Ovary (tissue), 3 donors: ENCODE data around the gene CCDC187.

Experiments used
- EP300 ChIP-seq: sonication (generic); formaldehyde crosslinking; IDR thresholded peaks from one replicate; pipeline ENCODE4 v1.6.1; 2017; ENCODE audit warnings: antibody characterized with exemption
- POLR2A ChIP-seq: fragments of 450-650 bp; IDR thresholded peaks from one replicate; pipeline ENCODE4 v1.6.1; 2017; ENCODE audit warnings: antibody characterized with exemption, mild to moderate bottlenecking, moderate library complexity
- TF ChIP-seq, protein P1 (sequence below), 3 donors: fragments of 450-650 bp in 2 of 3; fragments of 200-600 bp in 1 of 3; IDR thresholded peaks; one replicate each; pipeline versions ENCODE4 v1.5.1 to v1.8.0; 2016 to 2022; ENCODE audit warnings: antibody characterized with exemption in 3 of 3, mild to moderate bottlenecking in 1 of 3
- donor health status: DM: no; HTN: no; CAD: no.

DNA sequence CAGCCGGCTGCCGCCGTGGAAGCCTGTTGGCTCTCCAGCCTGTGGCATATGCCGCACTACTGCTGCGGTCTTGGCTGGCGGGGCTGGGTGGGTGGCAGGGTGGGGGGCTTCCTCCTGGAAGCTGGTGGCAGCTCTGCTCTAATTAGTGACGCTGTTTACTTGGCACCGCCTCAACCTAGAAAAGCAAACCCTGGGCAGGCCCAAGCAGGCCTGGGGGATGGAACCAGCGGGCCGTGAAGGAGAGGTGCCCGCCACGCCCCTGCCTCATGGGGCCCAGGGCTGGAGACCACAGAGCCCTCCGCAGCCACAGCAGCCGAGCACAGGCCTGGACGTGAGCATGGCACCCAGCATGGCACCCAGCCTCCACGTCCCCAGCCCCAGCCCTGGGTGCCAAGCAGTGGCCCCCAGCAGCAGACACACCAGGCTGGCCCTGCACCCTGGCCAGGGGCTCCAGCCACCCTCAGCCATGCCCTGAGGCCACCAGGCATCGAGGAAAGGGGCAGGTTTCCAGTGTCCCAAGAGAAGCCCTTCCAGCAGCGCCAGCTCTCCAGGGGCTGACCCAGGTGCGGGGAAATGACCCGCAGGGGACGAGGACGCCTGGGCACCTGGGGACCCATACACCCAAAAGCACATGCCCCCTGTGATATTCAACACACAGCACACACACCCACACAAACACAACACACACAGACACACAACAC, 5.4 kb upstream of the CCDC187 start:
- TF ChIP-seq, protein P1, sequence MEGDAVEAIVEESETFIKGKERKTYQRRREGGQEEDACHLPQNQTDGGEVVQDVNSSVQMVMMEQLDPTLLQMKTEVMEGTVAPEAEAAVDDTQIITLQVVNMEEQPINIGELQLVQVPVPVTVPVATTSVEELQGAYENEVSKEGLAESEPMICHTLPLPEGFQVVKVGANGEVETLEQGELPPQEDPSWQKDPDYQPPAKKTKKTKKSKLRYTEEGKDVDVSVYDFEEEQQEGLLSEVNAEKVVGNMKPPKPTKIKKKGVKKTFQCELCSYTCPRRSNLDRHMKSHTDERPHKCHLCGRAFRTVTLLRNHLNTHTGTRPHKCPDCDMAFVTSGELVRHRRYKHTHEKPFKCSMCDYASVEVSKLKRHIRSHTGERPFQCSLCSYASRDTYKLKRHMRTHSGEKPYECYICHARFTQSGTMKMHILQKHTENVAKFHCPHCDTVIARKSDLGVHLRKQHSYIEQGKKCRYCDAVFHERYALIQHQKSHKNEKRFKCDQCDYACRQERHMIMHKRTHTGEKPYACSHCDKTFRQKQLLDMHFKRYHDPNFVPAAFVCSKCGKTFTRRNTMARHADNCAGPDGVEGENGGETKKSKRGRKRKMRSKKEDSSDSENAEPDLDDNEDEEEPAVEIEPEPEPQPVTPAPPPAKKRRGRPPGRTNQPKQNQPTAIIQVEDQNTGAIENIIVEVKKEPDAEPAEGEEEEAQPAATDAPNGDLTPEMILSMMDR (IDR thresholded peaks at IDR 0.05): no peak
- TF ChIP-seq POLR2A (no peak), EP300 (no peak)
